ENCODE measurements around the gene MYH16. TPM values are rescaled to one million over a fixed set of nuclear protein-coding genes. Genes with fewer than 3 reads are reported as not detected.
"Not testable (repeated sequence)": the region's sequence is repeated elsewhere in the genome, so short reads cannot be mapped to it uniquely, and the experiment has no call there.

Gene MYH16
- not detected for total RNA-seq
- polyA plus RNA-seq, result under 1 TPM in 1 of 3 donors, not detected in 2; 0.19 TPM

GRCh38 chr7:99272476-99273045, at the start of gene MYH16:
Gene MYH16, plus strand, starts transcription at chr7:99272839.
- Histone ChIP-seq H3K27ac (no peak within 1 kb of the TSS), H3K27me3 (no peaks in the 10 kb centered on the region), H3K4me1 (no peaks in the 10 kb centered on the region), H3K36me3 (no peaks in the 10 kb centered on the region), H3K9me3 (no peaks in the 10 kb centered on the region), H3K4me3 (no peak within 1 kb of the TSS)
- 93 to 94% methylated on average over 2 of the region's 2 CpGs for WGBS, 2 donors
- TF ChIP-seq POLR2A (IDR thresholded peaks at IDR 0.05) (no peak), CTCF (IDR thresholded peaks at IDR 0.05) (no peak), POLR2AphosphoS5 (IDR thresholded peaks at IDR 0.05) (no peak), EP300 (IDR thresholded peaks at IDR 0.05) (no peak)
- intact Hi-C loops (cut with DNase I), result no loop called here
- no peak for DNase-seq

- H3K27ac ChIP-seq; H3K36me3 ChIP-seq; H3K9me3 ChIP-seq; H3K4me1 ChIP-seq; H3K27me3 ChIP-seq; intact Hi-C loops (cut with DNase I); H3K4me3 ChIP-seq; DNase-seq: not testable (repeated sequence)
- 38 to 58% methylated on average over 15 of the region's 15 CpGs for WGBS, 2 donors
These were observed 48.3 kb upstream of the MYH16 start for GRCh38 chr7:99224263-99224898.

GRCh38 chr7:99224899-99225265, 47.8 kb upstream of the MYH16 start:
- Histone ChIP-seq H3K4me1 (no peaks in the 10 kb centered on the region), H3K27ac (no peak overlapping the region), H3K9me3 (no peaks in the 10 kb centered on the region), H3K27me3 (no peaks in the 10 kb centered on the region), H3K36me3 (no peaks in the 10 kb centered on the region), H3K4me3 (no peak overlapping the region)
- TF ChIP-seq CTCF (IDR thresholded peaks at IDR 0.05), result no peak
- no peak for TF ChIP-seq EP300 (IDR thresholded peaks at IDR 0.05)
- intact Hi-C loops (cut with DNase I), result no loop called here
- WGBS, 2 donors, result 83 to 89% methylated on average over 2 of the region's 2 CpGs
- no peak for DNase-seq

- WGBS, 2 donors, result 88 to 92% methylated on average over 4 of the region's 4 CpGs
- intact Hi-C loops (cut with DNase I), result no loop called here
- DNase-seq, result no peak
- no peak overlapping the region for H3K4me3 ChIP-seq
- H3K27me3 ChIP-seq, result no peaks in the 10 kb centered on the region
- no peaks in the 10 kb centered on the region for H3K4me1 ChIP-seq
- TF ChIP-seq POLR2AphosphoS5 (IDR thresholded peaks at IDR 0.05), result no peak
- no peak for TF ChIP-seq CTCF (IDR thresholded peaks at IDR 0.05)
- no peak for TF ChIP-seq EP300 (IDR thresholded peaks at IDR 0.05)
- no peak for TF ChIP-seq POLR2A (IDR thresholded peaks at IDR 0.05)
- H3K36me3 ChIP-seq, result no peaks in the 10 kb centered on the region
- H3K27ac ChIP-seq, result no peak overlapping the region
- no peaks in the 10 kb centered on the region for H3K9me3 ChIP-seq
These were observed 43.4 kb upstream of the MYH16 start for GRCh38 chr7:99229234-99229633.

- no peak for TF ChIP-seq POLR2A (IDR thresholded peaks at IDR 0.05)
- TF ChIP-seq POLR2AphosphoS5 (IDR thresholded peaks at IDR 0.05), result no peak
- no peak for TF ChIP-seq EP300 (IDR thresholded peaks at IDR 0.05)
- TF ChIP-seq CTCF (IDR thresholded peaks at IDR 0.05), result no peak
- no peaks in the 10 kb centered on the region for H3K9me3 ChIP-seq
- no peaks in the 10 kb centered on the region for H3K36me3 ChIP-seq
- 88 to 90% methylated on average over 9 of the region's 9 CpGs for WGBS, 2 donors
- DNase-seq, result no peak
- no peak overlapping the region for H3K27ac ChIP-seq
- intact Hi-C loops (cut with DNase I), result no loop called here
- no peaks in the 10 kb centered on the region for H3K4me1 ChIP-seq
- H3K27me3 ChIP-seq, result no peaks in the 10 kb centered on the region
- H3K4me3 ChIP-seq, result no peak overlapping the region
These were observed 40.4 kb upstream of the MYH16 start for GRCh38 chr7:99232082-99232770.

GRCh38 chr7:99232955-99233354, 39.7 kb upstream of the MYH16 start:
- H3K4me1 ChIP-seq; H3K27ac ChIP-seq; H3K4me3 ChIP-seq; intact Hi-C loops (cut with DNase I); H3K36me3 ChIP-seq; DNase-seq; H3K27me3 ChIP-seq; H3K9me3 ChIP-seq: not testable (repeated sequence)
- 88 to 95% methylated on average over 4 of the region's 4 CpGs for WGBS, 2 donors
